Ovary (tissue), 3 donors: ENCODE data around the gene CASP7.

ENCODE experiments used
- EP300 ChIP-seq: sonication (generic); formaldehyde crosslinking; IDR thresholded peaks from one replicate; pipeline ENCODE4 v1.6.1; 2017; ENCODE audit warnings: antibody characterized with exemption
- POLR2A ChIP-seq: fragments of 450-650 bp; IDR thresholded peaks from one replicate; pipeline ENCODE4 v1.6.1; 2017; ENCODE audit warnings: antibody characterized with exemption, mild to moderate bottlenecking, moderate library complexity
- TF ChIP-seq, protein P1 (sequence below), 3 donors: fragments of 450-650 bp in 2 of 3; fragments of 200-600 bp in 1 of 3; IDR thresholded peaks; one replicate each; pipeline versions ENCODE4 v1.5.1 to v1.8.0; 2016 to 2022; ENCODE audit warnings: antibody characterized with exemption in 3 of 3, mild to moderate bottlenecking in 1 of 3
- donor health status: DM: no; HTN: no; CAD: no.

DNA sequence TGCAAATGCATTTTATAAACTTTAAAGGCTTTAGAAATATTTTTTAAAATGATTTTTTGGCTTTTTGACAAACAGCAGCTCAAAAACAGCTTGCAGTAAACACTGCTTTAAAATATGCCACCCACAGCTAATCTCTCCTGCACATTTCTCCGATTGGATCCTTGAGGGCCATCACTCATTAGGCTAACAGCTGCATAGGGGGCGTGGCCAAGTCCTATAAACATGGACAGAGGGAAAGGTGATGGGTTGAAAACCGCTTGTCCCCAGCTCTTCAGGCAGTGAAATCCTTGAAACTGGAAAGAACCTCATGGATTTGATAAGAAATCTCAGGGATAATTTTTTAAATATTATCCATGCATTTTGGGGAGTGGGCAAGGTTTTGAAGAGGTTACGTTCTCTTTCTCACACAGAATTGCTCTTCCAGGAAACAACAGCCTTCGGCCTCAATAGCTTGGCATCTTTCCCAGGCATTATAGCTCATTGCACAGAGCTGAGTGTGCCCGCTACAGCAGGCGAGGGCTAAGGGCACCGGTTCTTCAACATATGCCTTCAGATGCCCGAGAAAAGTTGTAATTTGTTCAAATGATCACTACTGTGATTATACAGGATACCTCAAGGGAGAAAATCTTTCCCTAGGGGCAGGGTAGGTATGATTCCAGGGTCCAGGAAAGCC lies 73.4 kb downstream of the CASP7 start:
- TF ChIP-seq, protein P1, sequence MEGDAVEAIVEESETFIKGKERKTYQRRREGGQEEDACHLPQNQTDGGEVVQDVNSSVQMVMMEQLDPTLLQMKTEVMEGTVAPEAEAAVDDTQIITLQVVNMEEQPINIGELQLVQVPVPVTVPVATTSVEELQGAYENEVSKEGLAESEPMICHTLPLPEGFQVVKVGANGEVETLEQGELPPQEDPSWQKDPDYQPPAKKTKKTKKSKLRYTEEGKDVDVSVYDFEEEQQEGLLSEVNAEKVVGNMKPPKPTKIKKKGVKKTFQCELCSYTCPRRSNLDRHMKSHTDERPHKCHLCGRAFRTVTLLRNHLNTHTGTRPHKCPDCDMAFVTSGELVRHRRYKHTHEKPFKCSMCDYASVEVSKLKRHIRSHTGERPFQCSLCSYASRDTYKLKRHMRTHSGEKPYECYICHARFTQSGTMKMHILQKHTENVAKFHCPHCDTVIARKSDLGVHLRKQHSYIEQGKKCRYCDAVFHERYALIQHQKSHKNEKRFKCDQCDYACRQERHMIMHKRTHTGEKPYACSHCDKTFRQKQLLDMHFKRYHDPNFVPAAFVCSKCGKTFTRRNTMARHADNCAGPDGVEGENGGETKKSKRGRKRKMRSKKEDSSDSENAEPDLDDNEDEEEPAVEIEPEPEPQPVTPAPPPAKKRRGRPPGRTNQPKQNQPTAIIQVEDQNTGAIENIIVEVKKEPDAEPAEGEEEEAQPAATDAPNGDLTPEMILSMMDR (IDR thresholded peaks at IDR 0.05): no peak
- TF ChIP-seq POLR2A: no peak
- TF ChIP-seq EP300: no peak
